Mucosa of stomach (tissue), 1 donor: ENCODE data around the gene HOXA5.

Experiments
- H3K27me3 ChIP-seq: one replicate; pipeline ENCODE4 v1.7.0; 2013; ENCODE audit warnings: mild to moderate bottlenecking, low read length; ENCODE audit not compliant: control insufficient read depth, insufficient read depth
- H3K36me3 ChIP-seq: one replicate; pipeline ENCODE4 v1.7.0; 2013; ENCODE audit warnings: low read length; ENCODE audit not compliant: control insufficient read depth, insufficient read depth
- H3K4me1 ChIP-seq: one replicate; pipeline ENCODE4 v1.7.0; 2013; ENCODE audit warnings: mild to moderate bottlenecking, low read length; ENCODE audit not compliant: control insufficient read depth, insufficient read depth
- H3K4me3 ChIP-seq: one replicate; pipeline ENCODE4 v1.7.0; 2013; ENCODE audit warnings: low read length
- H3K9ac ChIP-seq: one replicate; pipeline ENCODE4 v1.7.0; 2013; ENCODE audit warnings: mild to moderate bottlenecking, low read length, moderate library complexity
- H3K9me3 ChIP-seq: one replicate; pipeline ENCODE4 v1.7.0; 2013; ENCODE audit warnings: mild to moderate bottlenecking, low read length, moderate library complexity; ENCODE audit not compliant: control insufficient read depth
- donor health status: Pancreatic carcinoma.

Gene HOXA5

DNA sequence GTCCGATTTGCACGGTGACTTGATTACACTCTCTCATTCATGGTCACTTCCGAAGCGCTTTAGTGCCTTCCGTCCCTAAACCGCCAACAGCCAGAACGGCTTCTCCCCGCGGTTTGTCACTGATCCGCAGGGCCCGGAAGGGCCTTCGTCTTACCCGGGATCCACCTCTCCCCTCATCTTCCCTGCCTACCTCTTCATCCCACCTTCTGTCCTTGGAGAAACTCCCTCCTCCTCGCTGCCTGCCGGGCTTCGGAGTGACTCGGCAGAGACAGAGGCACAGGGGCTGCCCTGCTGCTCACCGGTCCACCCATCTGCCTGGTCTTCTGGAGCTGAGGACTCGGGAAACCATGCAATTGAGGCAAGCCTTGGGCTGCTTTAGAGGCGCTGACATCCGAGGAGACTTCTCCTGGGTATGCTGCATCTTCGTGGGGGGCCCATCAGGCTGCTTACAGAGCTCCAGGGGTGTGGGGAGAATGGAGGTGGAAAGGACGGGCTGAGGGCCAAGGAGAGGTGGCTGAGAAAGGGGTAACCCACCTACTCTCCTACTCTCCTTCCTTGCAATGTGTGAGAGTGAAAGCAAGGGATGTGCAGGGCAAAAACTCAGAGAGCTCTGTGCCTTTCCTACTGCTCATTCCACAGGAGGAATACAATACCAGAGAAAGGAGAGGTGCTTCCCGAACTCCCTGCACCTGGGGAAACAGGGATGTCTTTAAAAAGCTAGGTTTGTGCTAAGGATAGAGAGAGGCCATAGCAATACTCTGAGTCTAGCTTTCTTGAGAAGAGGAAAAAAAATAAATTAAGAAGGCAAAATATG, 42.6 kb upstream of the HOXA5 start:
- no peaks in the 10 kb centered on the region for H3K9me3 ChIP-seq
- no peak overlapping the region for H3K9ac ChIP-seq
- peaks cover 32% of the 10 kb centered on the region for H3K4me1 ChIP-seq
- no peaks in the 10 kb centered on the region for H3K36me3 ChIP-seq
- peaks cover 96% of the 10 kb centered on the region for H3K27me3 ChIP-seq
- H3K4me3 ChIP-seq: no peak overlapping the region

DNA sequence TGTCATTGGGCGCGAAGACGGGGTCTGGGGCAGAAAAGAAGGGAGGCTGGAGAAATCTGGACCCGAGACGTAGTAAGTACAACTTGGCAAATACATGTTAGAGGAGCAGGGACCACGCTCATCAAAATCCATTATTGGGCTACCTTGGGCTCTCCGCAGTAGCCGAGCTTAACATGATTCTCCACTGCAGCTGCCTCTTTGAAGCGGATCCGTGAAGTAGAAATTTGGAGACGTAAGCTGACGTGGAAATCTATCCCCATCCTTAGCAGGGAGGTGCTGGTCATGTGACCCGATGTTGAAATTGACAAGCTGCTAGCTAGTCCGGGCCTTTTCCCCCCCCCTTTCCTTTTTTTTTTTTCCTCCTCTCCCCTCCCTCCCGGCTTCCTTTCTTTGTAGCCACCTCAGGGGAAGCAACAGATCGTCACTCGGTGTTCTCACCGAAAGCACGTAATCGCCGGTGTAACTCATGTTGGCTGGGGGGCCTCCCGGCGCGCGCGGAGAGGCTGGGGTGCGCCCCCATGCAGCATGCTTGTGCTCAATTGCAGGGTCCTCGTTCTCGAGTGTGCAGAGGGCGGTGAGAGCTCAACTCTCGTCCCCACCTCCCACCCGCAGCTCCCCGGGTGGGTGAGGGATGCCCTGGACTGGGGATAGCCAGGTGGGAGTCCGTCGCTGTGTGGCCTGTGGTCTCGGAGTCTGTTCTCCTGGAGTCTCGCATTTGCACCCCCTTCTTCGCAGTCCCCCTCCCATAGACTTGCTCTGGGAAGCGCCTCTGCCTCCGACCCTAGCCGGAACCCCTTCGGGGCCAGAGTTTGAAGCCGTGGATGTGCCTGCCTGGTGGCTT, 41.8 kb upstream of the HOXA5 start, which contains the start of gene HOXA11:
Gene HOXA11 (minus strand): TSS at position 220 of the 841 bp plus-strand sequence. CDS start 88 bp downstream, at position 132.
- no peaks in the 10 kb centered on the region for H3K9me3 ChIP-seq
- peaks cover 96% of the 10 kb centered on the region for H3K27me3 ChIP-seq
- H3K4me1 ChIP-seq: peaks cover 32% of the 10 kb centered on the region
- H3K4me3 ChIP-seq: no peak within 1 kb of the TSS
- no peak within 1 kb of the TSS for H3K9ac ChIP-seq
- no peaks in the 10 kb centered on the region for H3K36me3 ChIP-seq

- H3K9ac ChIP-seq: no peak overlapping the region
- H3K27me3 ChIP-seq: peaks cover 96% of the 10 kb centered on the region
- H3K9me3 ChIP-seq: no peaks in the 10 kb centered on the region
- no peaks in the 10 kb centered on the region for H3K36me3 ChIP-seq
- H3K4me3 ChIP-seq: no peak overlapping the region
- peaks cover 38% of the 10 kb centered on the region for H3K4me1 ChIP-seq
These were observed 41.0 kb upstream of the HOXA5 start for GRCh38 chr7:27184337-27185012.

GRCh38 chr7:27183682-27184336, 40.3 kb upstream of the HOXA5 start:
- Histone ChIP-seq H3K4me3 (no peak overlapping the region), H3K9me3 (no peaks in the 10 kb centered on the region), H3K27me3 (peaks cover 96% of the 10 kb centered on the region)

GRCh38 chr7:27182861-27183681, 39.6 kb upstream of the HOXA5 start:
- no peaks in the 10 kb centered on the region for H3K9me3 ChIP-seq
- H3K27me3 ChIP-seq: peaks cover 96% of the 10 kb centered on the region
- H3K4me3 ChIP-seq: no peak overlapping the region
- no peaks in the 10 kb centered on the region for H3K36me3 ChIP-seq
- H3K9ac ChIP-seq: no peak overlapping the region
- H3K4me1 ChIP-seq: peaks cover 30% of the 10 kb centered on the region

More at GRCh38 chr7:27183682-27184336, 40.3 kb upstream of the HOXA5 start:
- Histone ChIP-seq H3K4me1 (peaks cover 38% of the 10 kb centered on the region), H3K36me3 (no peaks in the 10 kb centered on the region), H3K9ac (no peak overlapping the region)

- H3K36me3 ChIP-seq: no peaks in the 10 kb centered on the region
- H3K4me3 ChIP-seq: no peak overlapping the region
- peaks cover 96% of the 10 kb centered on the region for H3K27me3 ChIP-seq
- no peak overlapping the region for H3K9ac ChIP-seq
- peaks cover 24% of the 10 kb centered on the region for H3K4me1 ChIP-seq
- H3K9me3 ChIP-seq: no peaks in the 10 kb centered on the region
These were observed 38.9 kb upstream of the HOXA5 start for GRCh38 chr7:27182285-27182841.

DNA sequence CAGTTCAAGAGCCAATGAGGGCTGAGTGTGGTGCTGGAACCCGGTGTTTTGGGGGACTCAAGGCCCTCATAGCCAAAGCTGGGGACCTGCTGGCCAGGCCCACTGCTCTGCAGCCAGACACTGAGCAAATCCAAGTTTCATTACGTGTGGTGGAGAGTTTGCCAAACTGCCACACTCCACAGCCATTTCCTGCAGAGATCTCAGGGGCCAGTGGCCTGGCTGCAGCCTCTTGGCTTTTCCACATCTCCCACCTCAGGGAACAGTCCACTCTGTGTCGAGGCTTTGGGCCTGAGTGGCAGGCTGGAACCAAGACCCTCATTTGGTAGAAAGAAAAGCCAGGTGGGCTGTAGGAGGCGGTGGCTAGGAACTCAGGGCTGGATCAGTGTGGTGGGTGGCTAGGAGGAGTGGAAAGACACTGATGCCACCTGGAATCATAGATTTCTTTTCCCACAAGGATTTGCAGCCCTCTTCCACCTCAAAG, 38.4 kb upstream of the HOXA5 start:
- peaks cover 96% of the 10 kb centered on the region for H3K27me3 ChIP-seq
- no peak overlapping the region for H3K9ac ChIP-seq
- no peaks in the 10 kb centered on the region for H3K9me3 ChIP-seq
- H3K36me3 ChIP-seq: no peaks in the 10 kb centered on the region
- no peak overlapping the region for H3K4me3 ChIP-seq
- H3K4me1 ChIP-seq: peaks cover 24% of the 10 kb centered on the region

DNA sequence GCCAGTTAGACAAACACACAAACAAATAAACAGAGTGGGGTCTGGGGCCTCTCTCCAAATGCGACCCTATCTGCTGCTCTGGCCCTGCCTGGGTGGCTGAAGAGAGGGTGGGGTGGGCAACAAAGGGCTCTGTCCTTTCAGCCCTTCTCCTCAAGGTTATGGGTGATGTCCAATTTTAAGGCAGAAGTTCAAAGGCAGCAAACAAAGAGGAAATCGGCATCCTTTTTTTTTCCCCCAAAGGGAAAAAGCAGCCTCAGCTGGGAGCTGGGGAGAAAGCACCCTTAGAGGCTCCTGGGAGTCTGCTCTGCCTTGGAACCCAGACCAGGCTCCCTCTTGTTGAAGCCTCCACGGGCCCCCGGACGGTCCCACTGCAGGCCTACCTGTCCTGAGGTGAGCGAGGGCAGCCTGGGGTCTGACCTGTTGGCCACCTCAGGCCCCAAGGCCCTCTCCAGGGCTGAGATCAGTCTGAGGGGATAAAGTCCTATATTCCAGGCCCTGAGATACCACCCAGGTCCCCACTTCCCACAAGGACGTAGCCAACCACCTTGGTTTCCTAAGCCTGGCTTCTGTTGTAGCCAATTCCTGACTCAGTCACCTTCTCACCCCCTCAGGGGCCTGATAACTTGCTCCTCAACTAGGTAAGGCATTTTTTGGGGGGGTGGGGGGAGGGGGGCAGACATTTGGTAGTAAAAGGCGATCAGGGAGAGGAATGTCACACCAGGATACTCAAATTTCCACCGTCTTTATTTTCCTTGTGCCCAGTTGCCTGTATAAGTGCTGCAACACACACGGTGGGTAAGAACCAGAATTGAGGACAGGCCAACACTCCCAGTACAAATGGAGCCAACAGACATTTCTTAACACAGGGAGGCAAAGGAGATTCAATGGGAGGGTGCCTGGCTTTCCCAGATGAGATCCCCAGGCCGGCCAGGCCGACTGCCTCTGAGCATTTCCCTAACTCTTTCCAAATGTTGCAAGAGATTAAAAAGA, 37.2 kb upstream of the HOXA5 start:
- no peaks in the 10 kb centered on the region for H3K9me3 ChIP-seq
- H3K9ac ChIP-seq: no peak overlapping the region
- no peaks in the 10 kb centered on the region for H3K36me3 ChIP-seq
- no peak overlapping the region for H3K4me3 ChIP-seq
- H3K27me3 ChIP-seq: peaks cover 97% of the 10 kb centered on the region
- peaks cover 24% of the 10 kb centered on the region for H3K4me1 ChIP-seq

GRCh38 chr7:27179503-27180430, 36.3 kb upstream of the HOXA5 start:
- H3K9me3 ChIP-seq: no peaks in the 10 kb centered on the region
- no peak overlapping the region for H3K9ac ChIP-seq

More at GRCh38 chr7:27179503-27180430, 36.3 kb upstream of the HOXA5 start:
- Histone ChIP-seq H3K27me3 (peaks cover 97% of the 10 kb centered on the region), H3K4me1 (peaks cover 19% of the 10 kb centered on the region), H3K4me3 (no peak overlapping the region), H3K36me3 (no peaks in the 10 kb centered on the region)
